OCI-LY7 (cell line): ENCODE data around the gene KRTAP5-3.

Source experiments
- CTCF ChIP-seq: fragments of 200-600 bp; sonication (generic); conservative IDR thresholded peaks from 2 replicates; pipeline ENCODE4 v1.5.1; 2014; ENCODE audit warnings: mild to moderate bottlenecking, antibody characterized with exemption, low read length, moderate library complexity, mixed read lengths
- EZH2phosphoT487 ChIP-seq: fragments of 200-600 bp; sonication (generic); IDR thresholded peaks from 2 replicates; pipeline ENCODE4 v1.6.1; 2018; ENCODE audit warnings: low read depth, borderline replicate concordance, mild to moderate bottlenecking, mixed run types, antibody characterized with exemption, low read length, moderate library complexity, mixed read lengths

- TF ChIP-seq CTCF (no peak), EZH2phosphoT487 (no peak)
These were observed 9.4 kb downstream of the KRTAP5-3 start for GRCh38 chr11:1598816-1599215.
